Ovary (tissue), 9 donors: ENCODE data around the gene FOXI1. TPM values are rescaled to one million over a fixed set of nuclear protein-coding genes. Genes with fewer than 3 reads are reported as not detected.

ENCODE experiments used
- DNase-seq, 5 donors: peaks; one replicate each; pipeline ENCODE4 v3.0.0-alpha.2; 2019 to 2020
- H3K27ac ChIP-seq, 2 donors: fragments of 200-600 bp; one replicate each; pipeline versions ENCODE4 v1.5.1 to v1.8.0; 2019 to 2022
- H3K27me3 ChIP-seq: fragments of 200-600 bp; one replicate; pipeline ENCODE4 v1.8.0; 2022
- H3K36me3 ChIP-seq: fragments of 200-600 bp; sonication (generic); one replicate; pipeline ENCODE4 v1.5.1; 2019
- H3K4me1 ChIP-seq: one replicate; pipeline ENCODE4 v1.8.1; 2013; ENCODE audit warnings: mild to moderate bottlenecking, moderate library complexity; ENCODE audit not compliant: insufficient read depth
- H3K4me3 ChIP-seq: fragments of 200-600 bp; sonication (generic); one replicate; pipeline ENCODE4 v1.5.1; 2017
- H3K9me3 ChIP-seq, 2 donors: fragments of 200-600 bp in 1 of 2; sonication (generic) in 1 of 2; one replicate each; pipeline versions ENCODE4 v1.5.1 to v1.8.1; 2013 to 2019; ENCODE audit warnings: mild to moderate bottlenecking in 1 of 2, moderate library complexity in 1 of 2
- CTCF ChIP-seq, 3 donors: fragments of 450-650 bp in 2 of 3; fragments of 200-600 bp in 1 of 3; IDR thresholded peaks; one replicate each; pipeline versions ENCODE4 v1.5.1 to v1.8.0; 2016 to 2022; ENCODE audit warnings: antibody characterized with exemption in 3 of 3, mild to moderate bottlenecking in 1 of 3
- EP300 ChIP-seq: sonication (generic); formaldehyde crosslinking; IDR thresholded peaks from one replicate; pipeline ENCODE4 v1.6.1; 2017; ENCODE audit warnings: antibody characterized with exemption
- POLR2A ChIP-seq: fragments of 450-650 bp; IDR thresholded peaks from one replicate; pipeline ENCODE4 v1.6.1; 2017; ENCODE audit warnings: antibody characterized with exemption, mild to moderate bottlenecking, moderate library complexity
- WGBS, 3 donors: extraction: QIAGEN DNeasy Blood & Tissue Kit in 1 of 3; methylation state at CpG; one replicate each; pipeline versions ENCODE4 v1.1.5 to v1.1.7; 2013 to 2017; 5-methylcytosine and 5-hydroxymethylcytosine counted together
- intact Hi-C, 4 donors: fragments of 100-400 bp; cut with DNase I; formaldehyde crosslinking; loops; one replicate each; pipeline versions ENCODE4 v1.11.0 to v1.15.1; 2022 to 2023
- polyA plus RNA-seq, 2 donors: library from polyadenylated mRNA; stranded (reverse); fragments of 200-250 nt in 1 of 2; fragments of 350-450 nt in 1 of 2; fragmentation: Illumina TruSeq in 1 of 2; extraction: RNeasy Lipid Tissue Mini Kit (QIAGEN cat#74804) in 1 of 2; gene quantifications; one replicate each; pipeline ENCODE4 v1.2.3, GENCODE V29; 2013 to 2014
- total RNA-seq, 7 donors: library from RNA; depleted of rRNA in 2 of 7; stranded (reverse); fragments of >200 nt in 2 of 7; fragmentation: NEBNext Ultra II Directional in 3 of 7; extraction: Animal tissue kit (Norgen Biotek cat#: 25700) in 3 of 7; gene quantifications; one replicate each; pipeline versions ENCODE4 v1.1.0 to v1.2.4, GENCODE V29; 2016 to 2023
- donor health status: DM: no; HTN: no; CAD: no; lungs with moderate emphysema.
- donor health status: DM: no; HTN: no; CAD: no.
- donor health status: Bipolar disorder and iron deficiency.
- donor health status: DM: yes; HTN: yes; CAD: no.
- donor health status: DM: no; HTN: no; CAD: no.
- donor health status: DM: yes; HTN: yes; CAD: no.

FOXI1 gene
- total and polyA plus RNA-seq, 9 donors: not detected

DNA sequence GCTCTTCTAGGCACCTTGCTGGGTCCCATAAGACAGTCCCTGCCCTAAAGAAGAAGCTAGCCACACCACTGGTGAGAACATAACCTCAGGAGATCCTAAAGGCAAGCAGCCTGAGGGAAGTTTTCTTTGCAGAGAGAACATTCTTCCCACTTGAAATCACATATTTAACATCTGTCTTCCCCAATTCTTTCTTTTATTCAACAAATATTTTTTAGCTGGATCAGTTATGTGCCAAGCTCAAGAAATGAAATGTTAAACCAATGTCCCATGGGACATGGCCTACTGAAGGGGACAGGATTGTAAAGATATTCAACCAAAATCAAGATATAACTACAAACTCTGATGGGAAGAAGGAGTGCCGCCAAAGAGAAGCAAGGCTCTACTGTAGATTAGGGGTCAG is 36.5 kb downstream of the FOXI1 start:
- no peak for DNase-seq
- 95 to 98% (median 96%) methylated on average over 1 of the region's 1 CpG for WGBS, 3 donors
- no peaks in the 10 kb centered on the region for H3K27me3 ChIP-seq

GRCh38 chr5:170143091-170143490 is 37.4 kb downstream of the FOXI1 start:
- no peaks in the 10 kb centered on the region for H3K4me1 ChIP-seq
- H3K27ac ChIP-seq: no peak overlapping the region
- no peak for DNase-seq
- H3K36me3 ChIP-seq: no peaks in the 10 kb centered on the region
- no peak overlapping the region for H3K4me3 ChIP-seq
- peaks cover 0 to 3% of the 10 kb centered on the region in 2 donors for H3K9me3 ChIP-seq
- intact Hi-C loops: no loop called here
- no peak for TF ChIP-seq CTCF (IDR thresholded peaks at IDR 0.05)
- no peak for TF ChIP-seq EP300
- no peak for TF ChIP-seq POLR2A
- 66 to 81% (median 70%) methylated on average over 7 of the region's 7 CpGs for WGBS, 3 donors
- no peaks in the 10 kb centered on the region for H3K27me3 ChIP-seq

More for the DNA sequence above, 36.5 kb downstream of the FOXI1 start:
- no peak overlapping the region for H3K4me3 ChIP-seq
- H3K27ac ChIP-seq: no peak overlapping the region
- TF ChIP-seq CTCF (IDR thresholded peaks at IDR 0.05) (no peak), POLR2A (no peak), EP300 (no peak)
- no peaks in the 10 kb centered on the region for H3K4me1 ChIP-seq
- intact Hi-C loops: no loop called here
- no peaks in the 10 kb centered on the region for H3K36me3 ChIP-seq
- H3K9me3 ChIP-seq: peaks cover 0 to 3% of the 10 kb centered on the region in 2 donors

- WGBS, 3 donors: 66 to 81% (median 72%) methylated on average over 2 of the region's 2 CpGs
- Histone ChIP-seq H3K27ac (no peak overlapping the region), H3K27me3 (no peaks in the 10 kb centered on the region)
Observed at GRCh38 chr5:170143710-170144109, 38.0 kb downstream of the FOXI1 start.

GRCh38 chr5:170144286-170145023 is 38.8 kb downstream of the FOXI1 start:
- no peaks in the 10 kb centered on the region for H3K27me3 ChIP-seq
- intact Hi-C loops: no loop called here
- H3K4me1 ChIP-seq: no peaks in the 10 kb centered on the region
- WGBS, 3 donors: 89 to 96% (median 92%) methylated on average over 10 to 11 of the region's 11 CpGs
- no peak for DNase-seq
- no peak overlapping the region for H3K4me3 ChIP-seq
- TF ChIP-seq EP300 (no peak), CTCF (IDR thresholded peaks at IDR 0.05) (no peak), POLR2A (no peak)
- H3K9me3 ChIP-seq: peaks cover 0 to 3% of the 10 kb centered on the region in 2 donors
- no peaks in the 10 kb centered on the region for H3K36me3 ChIP-seq
- no peak overlapping the region for H3K27ac ChIP-seq

More at GRCh38 chr5:170143710-170144109, 38.0 kb downstream of the FOXI1 start:
- Histone ChIP-seq H3K4me1 (no peaks in the 10 kb centered on the region), H3K36me3 (no peaks in the 10 kb centered on the region), H3K9me3 (peaks cover 0 to 3% of the 10 kb centered on the region in 2 donors), H3K4me3 (no peak overlapping the region)
- TF ChIP-seq POLR2A (no peak), CTCF (IDR thresholded peaks at IDR 0.05) (no peak), EP300 (no peak)
- DNase-seq: no peak
- intact Hi-C loops: no loop called here
